Measurements from ENCODE around the gene NSFL1C.
"Not testable (repeated sequence)": the region's sequence is repeated elsewhere in the genome, so short reads cannot be mapped to it uniquely, and the experiment has no call there.

NSFL1C gene

GRCh38 chr20:1466211-1467081 lies at the start of gene NSFL1C:
NSFL1C (minus strand) TSS chr20:1466849; CDS start chr20:1466824, 25 bp downstream.
- DNase-seq (ENCODE audit: low read depth), result peak; percentile 98

GRCh38 chr20:1513801-1514200 lies 47.2 kb upstream of the NSFL1C start:
- DNase-seq (ENCODE audit: low read depth), result no peak

GRCh38 chr20:1509237-1509636 lies 42.6 kb upstream of the NSFL1C start:
- DNase-seq (ENCODE audit: low read depth), result no peak

- no peak for DNase-seq (ENCODE audit: low read depth)
Observed at GRCh38 chr20:1508574-1508973, 41.9 kb upstream of the NSFL1C start.

- DNase-seq (ENCODE audit: low read depth), result no peak
Observed at GRCh38 chr20:1507276-1507675, 40.6 kb upstream of the NSFL1C start.

GRCh38 chr20:1505871-1506270 lies 39.2 kb upstream of the NSFL1C start:
- no peak for DNase-seq (ENCODE audit: low read depth)

- no peak for DNase-seq (ENCODE audit: low read depth)
Observed at GRCh38 chr20:1505361-1505760, 38.7 kb upstream of the NSFL1C start.

GRCh38 chr20:1503564-1504227 lies 37.0 kb upstream of the NSFL1C start:
- peak; percentile 42 for DNase-seq (ENCODE audit: low read depth)

- DNase-seq (ENCODE audit: low read depth), result no peak
Observed at GRCh38 chr20:1500496-1500895, 33.8 kb upstream of the NSFL1C start.

GRCh38 chr20:1499528-1500420 lies 33.1 kb upstream of the NSFL1C start:
- no peak for DNase-seq (ENCODE audit: low read depth)

- not testable (repeated sequence) for DNase-seq (ENCODE audit: low read depth)
Observed at GRCh38 chr20:1497371-1497770, 30.7 kb upstream of the NSFL1C start.

- DNase-seq (ENCODE audit: low read depth), result no peak
Observed at GRCh38 chr20:1496930-1497329, 30.3 kb upstream of the NSFL1C start.

- no peak for DNase-seq (ENCODE audit: low read depth)
Observed at GRCh38 chr20:1494436-1494835, 27.8 kb upstream of the NSFL1C start.

GRCh38 chr20:1493536-1493935 lies 26.9 kb upstream of the NSFL1C start:
- no peak for DNase-seq (ENCODE audit: low read depth)

GRCh38 chr20:1491860-1492642 lies 25.4 kb upstream of the NSFL1C start:
- no peak for DNase-seq (ENCODE audit: low read depth)

GRCh38 chr20:1491281-1491840 lies 24.7 kb upstream of the NSFL1C start, which contains the start of gene SIRPB2:
SIRPB2 (minus strand) TSS chr20:1491420; CDS start chr20:1491359, 61 bp downstream.
- no peak for DNase-seq (ENCODE audit: low read depth)

GRCh38 chr20:1490643-1491195 lies 24.1 kb upstream of the NSFL1C start:
- no peak for DNase-seq (ENCODE audit: low read depth)

- no peak for DNase-seq (ENCODE audit: low read depth)
Observed at GRCh38 chr20:1489764-1490436, 23.3 kb upstream of the NSFL1C start.

GRCh38 chr20:1489325-1489724 lies 22.7 kb upstream of the NSFL1C start:
- DNase-seq (ENCODE audit: low read depth), result no peak

GRCh38 chr20:1486566-1486965 lies 19.9 kb upstream of the NSFL1C start:
- no peak for DNase-seq (ENCODE audit: low read depth)

Data from activated T-helper 9 cell treated with anti-CD3 and anti-CD28 coated beads, Interleukin-2, amount 50 U/mL, for 16 hours (primary cell).